Esophagus squamous epithelium (tissue), 4 donors: ENCODE measurements around the gene TXNRD1.

Experiments
- CTCF ChIP-seq, 6 experiments: fragments of 450-650 bp in 4 of 6; fragments of 200-600 bp in 2 of 6; sonication (generic) in 2 of 6; IDR thresholded peaks; one replicate each; pipeline ENCODE4 v1.5.1; 2016 to 2019; ENCODE audit warnings: antibody characterized with exemption in 6 of 6, mild to moderate bottlenecking in 4 of 6, moderate library complexity in 4 of 6
- POLR2A ChIP-seq, 4 donors: fragments of 450-650 bp; IDR thresholded peaks; one replicate each; pipeline ENCODE4 v1.6.1; 2017; ENCODE audit warnings: antibody characterized with exemption in 4 of 4, mild to moderate bottlenecking in 4 of 4, moderate library complexity in 3 of 4

- TF ChIP-seq CTCF (IDR thresholded peaks at IDR 0.05) (no peak), POLR2A (IDR thresholded peaks at IDR 0.05) (no peak)
These were observed 115.8 kb downstream of the TXNRD1 start for GRCh38 chr12:104331376-104331775.
